Measurements from ENCODE around the gene APOE. TPM values are rescaled to one million over a fixed set of nuclear protein-coding genes. Genes with fewer than 3 reads are reported as not detected.

APOE gene
- total and polyA plus RNA-seq, 2 of the 13 experiments (the other 11 are each of a cell fraction or from before 2014, with no cell fraction given): 1,328 to 1,470 TPM

- TF ChIP-seq ZNF576 (CRISPR knock-in tag; IDR thresholded peaks at IDR 0.05): no peak
- peak; percentile 77 for TF ChIP-seq ASH2L (IDR thresholded peaks at IDR 0.05; ENCODE audit: insufficient read length, low read depth, low read length)
- no peak for TF ChIP-seq ZNF550 (CRISPR knock-in tag; IDR thresholded peaks at IDR 0.05; ENCODE audit: borderline replicate concordance)
- peak; percentile 65 for TF ChIP-seq MAFF (IDR thresholded peaks at IDR 0.05; ENCODE audit: low read depth, low read length)
- 0 out of 2 replicates have a peak, but pooled peaks have one; percentile 44 for TF ChIP-seq ZNF24 (IDR thresholded peaks at IDR 0.05)
- no peak for TF ChIP-seq FOXP1 (IDR thresholded peaks at IDR 0.05)
- peak; percentile 25; the same call in 1 of the 2 replicates for TF ChIP-seq FOXP1 (CRISPR knock-in tag; IDR thresholded peaks at IDR 0.05)
- TF ChIP-seq ZNF205 (CRISPR knock-in tag; IDR thresholded peaks at IDR 0.05): peak; percentile 43
- TF ChIP-seq AKAP8 (CRISPR knock-in tag; IDR thresholded peaks at IDR 0.05): peak; percentile 91
- peak; percentile 80 for TF ChIP-seq SAP130 (CRISPR knock-in tag; IDR thresholded peaks at IDR 0.05; ENCODE audit: low read depth)
- TF ChIP-seq MIER3 (CRISPR knock-in tag; IDR thresholded peaks at IDR 0.05; ENCODE audit: borderline replicate concordance): peak; percentile 75; the same call in 1 of the 2 replicates
- peak; percentile 53 for TF ChIP-seq NCOA1 (CRISPR knock-in tag; IDR thresholded peaks at IDR 0.05)
- 0 out of 2 replicates have a peak, but pooled peaks have one; percentile 21 for TF ChIP-seq ZNF441 (CRISPR knock-in tag; IDR thresholded peaks at IDR 0.05; ENCODE audit: borderline replicate concordance)
- peak; percentile 68; the same call in 1 of the 2 replicates for TF ChIP-seq ZNF574 (CRISPR knock-in tag; IDR thresholded peaks at IDR 0.05)
- no peak for TF ChIP-seq TERF1 (CRISPR knock-in tag; IDR thresholded peaks at IDR 0.05)
- 0 out of 2 replicates have a peak, but pooled peaks have one; percentile 42 for TF ChIP-seq ZZZ3 (CRISPR knock-in tag; IDR thresholded peaks at IDR 0.05; ENCODE audit: borderline replicate concordance)
- TF ChIP-seq ZNF567 (CRISPR knock-in tag; IDR thresholded peaks at IDR 0.05; ENCODE audit: borderline replicate concordance): peak; percentile 86; the same call in 1 of the 2 replicates
- peak; percentile 68; the same call in 1 of the 2 replicates for TF ChIP-seq ZSCAN5A (CRISPR knock-in tag; IDR thresholded peaks at IDR 0.05; ENCODE audit: borderline replicate concordance)
- TF ChIP-seq RXRB (CRISPR knock-in tag; IDR thresholded peaks at IDR 0.05; ENCODE audit: borderline replicate concordance): peak; percentile 92
- no peak for TF ChIP-seq ATF1 (CRISPR knock-in tag; IDR thresholded peaks at IDR 0.05)
- no peak for TF ChIP-seq CSRNP2 (CRISPR knock-in tag; conservative IDR thresholded peaks at IDR 0.05; ENCODE audit: low read depth)
- peak; percentile 82 for TF ChIP-seq ZNF292 (CRISPR knock-in tag; IDR thresholded peaks at IDR 0.05; ENCODE audit: borderline replicate concordance, low read depth)
- TF ChIP-seq CBFB (CRISPR knock-in tag; IDR thresholded peaks at IDR 0.05): 0 out of 2 replicates have a peak, but pooled peaks have one; percentile 39
Observed at GRCh38 chr19:44903602-44904425, 1.8 kb upstream of the APOE start (continued).

Measured in HepG2 (cell line).